GM18502 (cell line): ENCODE data around the gene SLC40A1.
"Not testable (repeated sequence)": the region's sequence is repeated elsewhere in the genome, so short reads cannot be mapped to it uniquely, and the experiment has no call there.

Experiments used
- ATAC-seq: cut with Tn5 transposase; IDR thresholded peaks from one replicate; pipeline ENCODE4 v1.9.1; 2021; ENCODE audit warnings: mild to moderate bottlenecking; ENCODE audit not compliant: unreplicated experiment, poor library complexity

SLC40A1 gene

GRCh38 chr2:189601652-189602051 is 21.1 kb upstream of the SLC40A1 start:
- not testable (repeated sequence) for ATAC-seq

GRCh38 chr2:189601043-189601442 is 20.5 kb upstream of the SLC40A1 start:
- ATAC-seq: no peak

GRCh38 chr2:189599245-189599644 is 18.7 kb upstream of the SLC40A1 start:
- ATAC-seq: no peak

- no peak for ATAC-seq
Observed at GRCh38 chr2:189595417-189595816, 14.8 kb upstream of the SLC40A1 start.

- ATAC-seq: no peak
Observed at GRCh38 chr2:189594305-189594704, 13.7 kb upstream of the SLC40A1 start.

GRCh38 chr2:189593115-189593514 is 12.5 kb upstream of the SLC40A1 start:
- ATAC-seq: no peak

GRCh38 chr2:189592353-189592984 is 11.9 kb upstream of the SLC40A1 start:
- no peak for ATAC-seq

GRCh38 chr2:189587780-189588179 is 7.2 kb upstream of the SLC40A1 start:
- ATAC-seq: no peak

GRCh38 chr2:189585226-189585756 is 4.7 kb upstream of the SLC40A1 start:
- ATAC-seq: no peak

GRCh38 chr2:189584686-189585085 is 4.1 kb upstream of the SLC40A1 start:
- ATAC-seq: no peak

- no peak for ATAC-seq
Observed at GRCh38 chr2:189583227-189584198, 2.9 kb upstream of the SLC40A1 start.

- no peak for ATAC-seq
Observed at GRCh38 chr2:189582809-189583192, 2.2 kb upstream of the SLC40A1 start.

GRCh38 chr2:189582140-189582808 is 1.7 kb upstream of the SLC40A1 start:
- ATAC-seq: no peak

- peak; percentile 9 for ATAC-seq
Observed at GRCh38 chr2:189581354-189582139, 961 bp upstream of the SLC40A1 start.

GRCh38 chr2:189580241-189580651 is 340 bp downstream of the SLC40A1 start:
- ATAC-seq: peak; percentile 38

GRCh38 chr2:189579585-189580186 is 900 bp downstream of the SLC40A1 start:
- ATAC-seq: no peak

- ATAC-seq: no peak
Observed at GRCh38 chr2:189578272-189578950, 2.2 kb downstream of the SLC40A1 start.

GRCh38 chr2:189577121-189577520 is 3.5 kb downstream of the SLC40A1 start:
- ATAC-seq: no peak

GRCh38 chr2:189576396-189576795 is 4.2 kb downstream of the SLC40A1 start:
- no peak for ATAC-seq
